ENCODE results near the gene MRGPRX3. TPM values are rescaled to one million over a fixed set of nuclear protein-coding genes. Genes with fewer than 3 reads are reported as not detected.

Gene MRGPRX3
- total and polyA plus RNA-seq, 2 of the 4 experiments (the other 2 are of a cell fraction): not detected

GRCh38 chr11:18168372-18168771, 36.0 kb downstream of the MRGPRX3 start:
- Histone ChIP-seq H3K9me1 (ENCODE audit: insufficient read depth, low read length) (no peaks in the 10 kb centered on the region), H3K4me1 (ENCODE audit: control insufficient read depth, insufficient read depth, low read length) (no peaks in the 10 kb centered on the region), H3K4me3 (ENCODE audit: insufficient read depth, low read depth, low read length) (no peak overlapping the region), H2BK20ac (ENCODE audit: low read depth, low read length) (no peak overlapping the region), H3K27ac (ENCODE audit: insufficient read depth, low read length) (no peak overlapping the region), H3K23ac (ENCODE audit: low read depth, low read length) (no peak overlapping the region), H3K18ac (ENCODE audit: low read depth, low read length) (no peak overlapping the region), H2BK15ac (ENCODE audit: low read depth, low read length) (no peak overlapping the region), H2AK5ac (ENCODE audit: low read depth, low read length) (no peak overlapping the region), H3K4me2 (ENCODE audit: low read depth, low read length) (no peak overlapping the region), H4K20me1 (ENCODE audit: insufficient read depth, low read length) (no peaks in the 10 kb centered on the region), H3K14ac (replicated peaks; ENCODE audit: low read depth, low read length) (no peak overlapping the region), H2AK9ac (replicated peaks; ENCODE audit: low read depth, low read length, poor library complexity) (no peak overlapping the region), H3K79me1 (ENCODE audit: low read depth in 1 of 2, low read length in 2 of 2) (no peaks in the 10 kb centered on the region), H3K4ac (ENCODE audit: low read depth, low read length) (no peak overlapping the region), H4K8ac (ENCODE audit: low read depth in 2 of 2, low read length in 2 of 2) (no peak overlapping the region), H3K56ac (ENCODE audit: extremely low read depth, insufficient read depth, low read length) (no peak overlapping the region), H2BK120ac (ENCODE audit: low read depth, low read length) (no peak overlapping the region), H3K36me3 (ENCODE audit: control insufficient read depth, insufficient read depth, low read length) (no peaks in the 10 kb centered on the region), H2BK5ac (ENCODE audit: low read depth, low read length, poor library complexity, severe bottlenecking) (no peak overlapping the region), H4K91ac (ENCODE audit: insufficient read depth, low read depth, low read length) (no peak overlapping the region), H3K27me3 (ENCODE audit: control insufficient read depth, insufficient read depth, low read length) (no peaks in the 10 kb centered on the region), H4K5ac (ENCODE audit: low read depth, low read length) (no peak overlapping the region), H3K9me3 (ENCODE audit: control insufficient read depth, insufficient read depth, low read length) (no peaks in the 10 kb centered on the region), H2AFZ (replicated peaks; ENCODE audit: low read length, poor library complexity) (no peak overlapping the region), H3K9ac (ENCODE audit: low read depth, low read length) (no peak overlapping the region)
- DNase-seq: no peak
- intact Hi-C loops (cut with micrococcal nuclease) (no loop called here), dilution Hi-C loops (cut with HindIII; ENCODE audit: low sequenced_read_pairs, unreplicated experiment) (no loop called here), in situ Hi-C loops (cut with MboI; ENCODE audit: low sequenced_read_pairs) (no loop called here)
- TF ChIP-seq CEBPB (IDR thresholded peaks at IDR 0.05; ENCODE audit: low read depth, low read length) (no peak), BHLHE40 (IDR thresholded peaks at IDR 0.05; ENCODE audit: low read depth, low read length) (no peak), FOS (IDR thresholded peaks at IDR 0.05; ENCODE audit: low read depth, low read length) (no peak), ELK1 (IDR thresholded peaks at IDR 0.05; ENCODE audit: borderline replicate concordance, low read depth, low read length) (no peak)
- no CpG with 5 or more reads among the region's 1 CpG for WGBS, 2 experiments (ENCODE audit: extremely low coverage in 2 of 2, insufficient read length in 1 of 2)
- ChIA-PET POLR2A (ENCODE audit: unreplicated experiment) (no interaction called here), CTCF (no interaction called here)
- no peak for ATAC-seq (ENCODE audit: low read depth)
- BruUV-seq (replicated peaks): no TSS peak

All from IMR-90 (cell line).